Liver (tissue), 9 donors: ENCODE results near the gene ARFGAP3. TPM values are rescaled to one million over a fixed set of nuclear protein-coding genes. Genes with fewer than 3 reads are reported as not detected.

Experiments
- DNase-seq: peaks from one replicate; pipeline ENCODE4 v3.0.0-alpha.2; 2017; ENCODE audit warnings: low spot score
- H3K27ac ChIP-seq, 2 donors: one replicate each; pipeline ENCODE4 v1.7.0; 2013; ENCODE audit warnings: inconsistent platforms in 2 of 2, low read length in 2 of 2, control low read depth in 1 of 2, low read depth in 1 of 2, mild to moderate bottlenecking in 1 of 2
- H3K27me3 ChIP-seq, 4 donors: one replicate each; pipeline versions ENCODE4 v1.6.1 to v1.7.0; 2013; ENCODE audit warnings: low read length in 3 of 4, inconsistent platforms in 1 of 4, mild to moderate bottlenecking in 1 of 4, moderate library complexity in 1 of 4; ENCODE audit not compliant: control insufficient read depth in 4 of 4, insufficient read depth in 4 of 4
- H3K36me3 ChIP-seq, 4 donors: one replicate each; pipeline versions ENCODE4 v1.6.1 to v1.7.0; 2013; ENCODE audit warnings: low read length in 3 of 4, mild to moderate bottlenecking in 3 of 4, low read depth in 1 of 4, moderate library complexity in 1 of 4; ENCODE audit not compliant: control insufficient read depth in 4 of 4, insufficient read depth in 3 of 4
- H3K4me1 ChIP-seq, 4 donors: one replicate each; pipeline versions ENCODE4 v1.6.1 to v1.7.0; 2013; ENCODE audit warnings: low read length in 3 of 4, mild to moderate bottlenecking in 3 of 4, moderate library complexity in 1 of 4; ENCODE audit not compliant: control insufficient read depth in 4 of 4, insufficient read depth in 4 of 4
- H3K4me3 ChIP-seq, 3 donors: one replicate each; pipeline versions ENCODE4 v1.6.1 to v1.7.0; 2013; ENCODE audit warnings: low read length in 3 of 3, control low read depth in 1 of 3, low read depth in 1 of 3, mild to moderate bottlenecking in 1 of 3
- H3K9ac ChIP-seq, 2 donors: one replicate each; pipeline ENCODE4 v1.7.0; 2013; ENCODE audit warnings: low read length in 2 of 2, mild to moderate bottlenecking in 2 of 2, moderate library complexity in 2 of 2, control low read depth in 1 of 2, low read depth in 1 of 2
- H3K9me3 ChIP-seq, 4 donors: one replicate each; pipeline versions ENCODE4 v1.6.1 to v1.7.0; 2013; ENCODE audit warnings: low read length in 3 of 4; ENCODE audit not compliant: control insufficient read depth in 4 of 4
- EGR1 ChIP-seq, 2 donors: IDR thresholded peaks; 2 replicates each; pipeline ENCODE4 v1.6.1; 2016 to 2018; ENCODE audit warnings: antibody characterized with exemption in 2 of 2, low read depth in 2 of 2
- FOXA1 ChIP-seq: IDR thresholded peaks from 2 replicates; pipeline ENCODE4 v1.6.1; 2016; ENCODE audit warnings: antibody characterized with exemption
- FOXA2 ChIP-seq: IDR thresholded peaks from 2 replicates; pipeline ENCODE4 v1.6.1; 2016; ENCODE audit warnings: antibody characterized with exemption
- GABPA ChIP-seq, 2 donors: IDR thresholded peaks in 1 of 2; conservative IDR thresholded peaks in 1 of 2; 2 replicates each; pipeline ENCODE4 v1.6.1; 2016; ENCODE audit warnings: antibody characterized with exemption in 2 of 2, mild to moderate bottlenecking in 1 of 2, moderate library complexity in 1 of 2
- HNF4A ChIP-seq, 2 donors: conservative IDR thresholded peaks; 2 replicates each; pipeline ENCODE4 v1.6.1; 2016; ENCODE audit warnings: antibody characterized with exemption in 2 of 2, mild to moderate bottlenecking in 2 of 2
- HNF4G ChIP-seq: IDR thresholded peaks from 2 replicates; pipeline ENCODE4 v1.6.1; 2016; ENCODE audit warnings: antibody characterized with exemption
- RAD21 ChIP-seq, 2 donors: IDR thresholded peaks; 2 replicates each; pipeline ENCODE4 v1.6.1; 2016; ENCODE audit warnings: antibody characterized with exemption in 2 of 2, mild to moderate bottlenecking in 2 of 2
- SP1 ChIP-seq: IDR thresholded peaks from 2 replicates; pipeline ENCODE4 v1.6.1; 2018; ENCODE audit warnings: antibody characterized with exemption, mild to moderate bottlenecking
- TAF1 ChIP-seq: conservative IDR thresholded peaks from 2 replicates; pipeline ENCODE4 v1.6.1; 2016; ENCODE audit warnings: antibody characterized with exemption, mild to moderate bottlenecking
- YY1 ChIP-seq: IDR thresholded peaks from 2 replicates; pipeline ENCODE4 v1.6.1; 2016; ENCODE audit warnings: antibody characterized with exemption, mild to moderate bottlenecking
- WGBS: extraction: QIAGEN DNeasy Blood & Tissue Kit; methylation state at CpG from one replicate; pipeline ENCODE4 v1.1.7; 2013; 5-methylcytosine and 5-hydroxymethylcytosine counted together
- polyA plus RNA-seq, 2 donors: library from polyadenylated mRNA; stranded (reverse) in 1 of 2; unstranded in 1 of 2; fragments of 200-250 nt in 1 of 2; fragments of >200 nt in 1 of 2; fragmentation: Nextera tagmentation in 1 of 2; extraction: Ambion mirVana in 1 of 2; gene quantifications; one replicate each; pipeline versions ENCODE4 v1.2.1 to v1.2.3, GENCODE V29; 2013 to 2015
- total RNA-seq, 2 donors: library from RNA; depleted of rRNA; stranded (reverse); fragments of >200 nt; gene quantifications; one replicate each; pipeline ENCODE4 v1.2.3, GENCODE V29; 2014
- TF ChIP-seq, protein P1 (sequence below): IDR thresholded peaks from 2 replicates; pipeline ENCODE4 v1.6.1; 2016; ENCODE audit warnings: antibody characterized with exemption
- TF ChIP-seq, protein P2 (sequence below): IDR thresholded peaks from 2 replicates; pipeline ENCODE4 v1.6.1; 2016; ENCODE audit warnings: antibody characterized with exemption, mild to moderate bottlenecking
- TF ChIP-seq, protein P3 (sequence below): IDR thresholded peaks from 2 replicates; pipeline ENCODE4 v1.6.1; 2016; ENCODE audit warnings: antibody characterized with exemption
- TF ChIP-seq, protein P4 (sequence below): fragments of 150-350 bp; IDR thresholded peaks from 2 replicates; pipeline ENCODE4 v1.5.1; 2017; ENCODE audit warnings: improper control_type of control experiment, low read depth, low read length; ENCODE audit not compliant: missing input control
- TF ChIP-seq, protein P5 (sequence below): IDR thresholded peaks from 2 replicates; pipeline ENCODE4 v1.6.1; 2016; ENCODE audit warnings: antibody characterized with exemption
- donor health status: healthy.
- donor health status: healthy.
- donor health status: healthy.
- donor health status: healthy.
- donor health status: healthy.

ARFGAP3 gene
- total and polyA plus RNA-seq, 4 donors = 18.2 to 55.1 (median 27.5) TPM

DNA sequence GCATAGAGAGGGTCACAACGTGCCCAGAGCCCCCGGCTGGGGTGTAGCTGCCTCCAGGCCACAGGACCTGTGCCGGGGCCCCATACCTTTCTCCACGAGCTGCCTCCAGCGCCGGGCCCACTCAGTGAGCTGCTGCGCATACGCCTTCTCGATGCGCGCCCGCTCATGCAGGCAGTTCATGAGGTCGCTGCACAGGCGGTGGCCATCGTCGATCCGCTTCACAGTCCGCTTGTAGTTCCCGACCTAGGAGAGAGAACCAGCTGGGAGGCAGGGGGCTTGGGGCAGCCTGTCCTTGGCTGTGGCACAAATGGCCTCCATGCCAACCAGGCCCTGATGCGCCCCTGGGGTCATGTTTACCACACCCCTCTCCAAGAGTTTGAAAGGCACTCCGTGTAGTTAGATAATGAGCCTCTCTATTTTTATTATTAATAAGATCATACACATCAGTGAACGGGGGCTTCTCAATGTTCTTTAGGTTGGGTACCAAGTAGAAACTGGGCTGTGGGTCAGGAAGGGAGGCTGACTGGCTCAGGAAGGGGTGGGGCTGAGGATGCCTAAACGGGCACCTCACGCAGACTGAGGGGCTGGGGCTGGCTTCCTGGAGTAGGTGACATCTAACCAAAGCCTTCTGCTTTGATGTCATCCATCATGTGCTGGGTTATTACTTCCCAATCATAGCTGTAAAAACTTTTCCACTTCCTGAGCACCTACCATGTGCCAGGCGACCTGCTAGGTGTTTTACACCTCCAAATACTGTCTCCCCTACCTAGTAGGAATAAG, 36.5 kb upstream of the ARFGAP3 start:
- Histone ChIP-seq H3K36me3 (peaks cover 0 to 2% (median under 1%) of the 10 kb centered on the region in 4 donors), H3K27ac (peak overlapping the region; percentile 55 to 81), H3K4me3 (no peak overlapping the region), H3K9ac (no peak overlapping the region), H3K4me1 (peaks cover 17 to 43% (median 38%) of the 10 kb centered on the region in 4 donors), H3K27me3 (no peaks in the 10 kb centered on the region), H3K9me3 (no peaks in the 10 kb centered on the region)
- WGBS = 88% methylated on average over 25 of the region's 25 CpGs
- TF ChIP-seq, protein P1, sequence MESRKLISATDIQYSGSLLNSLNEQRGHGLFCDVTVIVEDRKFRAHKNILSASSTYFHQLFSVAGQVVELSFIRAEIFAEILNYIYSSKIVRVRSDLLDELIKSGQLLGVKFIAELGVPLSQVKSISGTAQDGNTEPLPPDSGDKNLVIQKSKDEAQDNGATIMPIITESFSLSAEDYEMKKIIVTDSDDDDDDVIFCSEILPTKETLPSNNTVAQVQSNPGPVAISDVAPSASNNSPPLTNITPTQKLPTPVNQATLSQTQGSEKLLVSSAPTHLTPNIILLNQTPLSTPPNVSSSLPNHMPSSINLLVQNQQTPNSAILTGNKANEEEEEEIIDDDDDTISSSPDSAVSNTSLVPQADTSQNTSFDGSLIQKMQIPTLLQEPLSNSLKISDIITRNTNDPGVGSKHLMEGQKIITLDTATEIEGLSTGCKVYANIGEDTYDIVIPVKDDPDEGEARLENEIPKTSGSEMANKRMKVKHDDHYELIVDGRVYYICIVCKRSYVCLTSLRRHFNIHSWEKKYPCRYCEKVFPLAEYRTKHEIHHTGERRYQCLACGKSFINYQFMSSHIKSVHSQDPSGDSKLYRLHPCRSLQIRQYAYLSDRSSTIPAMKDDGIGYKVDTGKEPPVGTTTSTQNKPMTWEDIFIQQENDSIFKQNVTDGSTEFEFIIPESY = no peak
- TF ChIP-seq YY1 (no peak), EGR1 (IDR thresholded peaks at IDR 0.05; ENCODE audit: low read depth in 2 of 2) (no peak), SP1 (no peak), HNF4G (no peak), TAF1 (no peak), GABPA (IDR thresholded peaks at IDR 0.05 in 1 of 2, conservative IDR thresholded peaks at IDR 0.05 in 1 of 2) (no peak), FOXA1 (no peak), FOXA2 (no peak), HNF4A (conservative IDR thresholded peaks at IDR 0.05) (no peak), RAD21 (IDR thresholded peaks at IDR 0.05) (no peak)
- TF ChIP-seq, protein P2, sequence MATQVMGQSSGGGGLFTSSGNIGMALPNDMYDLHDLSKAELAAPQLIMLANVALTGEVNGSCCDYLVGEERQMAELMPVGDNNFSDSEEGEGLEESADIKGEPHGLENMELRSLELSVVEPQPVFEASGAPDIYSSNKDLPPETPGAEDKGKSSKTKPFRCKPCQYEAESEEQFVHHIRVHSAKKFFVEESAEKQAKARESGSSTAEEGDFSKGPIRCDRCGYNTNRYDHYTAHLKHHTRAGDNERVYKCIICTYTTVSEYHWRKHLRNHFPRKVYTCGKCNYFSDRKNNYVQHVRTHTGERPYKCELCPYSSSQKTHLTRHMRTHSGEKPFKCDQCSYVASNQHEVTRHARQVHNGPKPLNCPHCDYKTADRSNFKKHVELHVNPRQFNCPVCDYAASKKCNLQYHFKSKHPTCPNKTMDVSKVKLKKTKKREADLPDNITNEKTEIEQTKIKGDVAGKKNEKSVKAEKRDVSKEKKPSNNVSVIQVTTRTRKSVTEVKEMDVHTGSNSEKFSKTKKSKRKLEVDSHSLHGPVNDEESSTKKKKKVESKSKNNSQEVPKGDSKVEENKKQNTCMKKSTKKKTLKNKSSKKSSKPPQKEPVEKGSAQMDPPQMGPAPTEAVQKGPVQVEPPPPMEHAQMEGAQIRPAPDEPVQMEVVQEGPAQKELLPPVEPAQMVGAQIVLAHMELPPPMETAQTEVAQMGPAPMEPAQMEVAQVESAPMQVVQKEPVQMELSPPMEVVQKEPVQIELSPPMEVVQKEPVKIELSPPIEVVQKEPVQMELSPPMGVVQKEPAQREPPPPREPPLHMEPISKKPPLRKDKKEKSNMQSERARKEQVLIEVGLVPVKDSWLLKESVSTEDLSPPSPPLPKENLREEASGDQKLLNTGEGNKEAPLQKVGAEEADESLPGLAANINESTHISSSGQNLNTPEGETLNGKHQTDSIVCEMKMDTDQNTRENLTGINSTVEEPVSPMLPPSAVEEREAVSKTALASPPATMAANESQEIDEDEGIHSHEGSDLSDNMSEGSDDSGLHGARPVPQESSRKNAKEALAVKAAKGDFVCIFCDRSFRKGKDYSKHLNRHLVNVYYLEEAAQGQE = no peak
- TF ChIP-seq, protein P3, sequence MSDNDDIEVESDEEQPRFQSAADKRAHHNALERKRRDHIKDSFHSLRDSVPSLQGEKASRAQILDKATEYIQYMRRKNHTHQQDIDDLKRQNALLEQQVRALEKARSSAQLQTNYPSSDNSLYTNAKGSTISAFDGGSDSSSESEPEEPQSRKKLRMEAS = no peak
- TF ChIP-seq, protein P4, sequence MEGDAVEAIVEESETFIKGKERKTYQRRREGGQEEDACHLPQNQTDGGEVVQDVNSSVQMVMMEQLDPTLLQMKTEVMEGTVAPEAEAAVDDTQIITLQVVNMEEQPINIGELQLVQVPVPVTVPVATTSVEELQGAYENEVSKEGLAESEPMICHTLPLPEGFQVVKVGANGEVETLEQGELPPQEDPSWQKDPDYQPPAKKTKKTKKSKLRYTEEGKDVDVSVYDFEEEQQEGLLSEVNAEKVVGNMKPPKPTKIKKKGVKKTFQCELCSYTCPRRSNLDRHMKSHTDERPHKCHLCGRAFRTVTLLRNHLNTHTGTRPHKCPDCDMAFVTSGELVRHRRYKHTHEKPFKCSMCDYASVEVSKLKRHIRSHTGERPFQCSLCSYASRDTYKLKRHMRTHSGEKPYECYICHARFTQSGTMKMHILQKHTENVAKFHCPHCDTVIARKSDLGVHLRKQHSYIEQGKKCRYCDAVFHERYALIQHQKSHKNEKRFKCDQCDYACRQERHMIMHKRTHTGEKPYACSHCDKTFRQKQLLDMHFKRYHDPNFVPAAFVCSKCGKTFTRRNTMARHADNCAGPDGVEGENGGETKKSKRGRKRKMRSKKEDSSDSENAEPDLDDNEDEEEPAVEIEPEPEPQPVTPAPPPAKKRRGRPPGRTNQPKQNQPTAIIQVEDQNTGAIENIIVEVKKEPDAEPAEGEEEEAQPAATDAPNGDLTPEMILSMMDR = no peak
- TF ChIP-seq, protein P5, sequence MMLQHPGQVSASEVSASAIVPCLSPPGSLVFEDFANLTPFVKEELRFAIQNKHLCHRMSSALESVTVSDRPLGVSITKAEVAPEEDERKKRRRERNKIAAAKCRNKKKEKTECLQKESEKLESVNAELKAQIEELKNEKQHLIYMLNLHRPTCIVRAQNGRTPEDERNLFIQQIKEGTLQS = no peak
- DNase-seq = no peak
